GM21526 (cell line): ENCODE data around the gene MALAT1.

Experiments used
- ATAC-seq: cut with Tn5 transposase; IDR thresholded peaks from one replicate; pipeline ENCODE4 v1.9.1; 2021; ENCODE audit warnings: moderate library complexity; ENCODE audit not compliant: unreplicated experiment, low FRiP score

The MALAT1 gene

DNA sequence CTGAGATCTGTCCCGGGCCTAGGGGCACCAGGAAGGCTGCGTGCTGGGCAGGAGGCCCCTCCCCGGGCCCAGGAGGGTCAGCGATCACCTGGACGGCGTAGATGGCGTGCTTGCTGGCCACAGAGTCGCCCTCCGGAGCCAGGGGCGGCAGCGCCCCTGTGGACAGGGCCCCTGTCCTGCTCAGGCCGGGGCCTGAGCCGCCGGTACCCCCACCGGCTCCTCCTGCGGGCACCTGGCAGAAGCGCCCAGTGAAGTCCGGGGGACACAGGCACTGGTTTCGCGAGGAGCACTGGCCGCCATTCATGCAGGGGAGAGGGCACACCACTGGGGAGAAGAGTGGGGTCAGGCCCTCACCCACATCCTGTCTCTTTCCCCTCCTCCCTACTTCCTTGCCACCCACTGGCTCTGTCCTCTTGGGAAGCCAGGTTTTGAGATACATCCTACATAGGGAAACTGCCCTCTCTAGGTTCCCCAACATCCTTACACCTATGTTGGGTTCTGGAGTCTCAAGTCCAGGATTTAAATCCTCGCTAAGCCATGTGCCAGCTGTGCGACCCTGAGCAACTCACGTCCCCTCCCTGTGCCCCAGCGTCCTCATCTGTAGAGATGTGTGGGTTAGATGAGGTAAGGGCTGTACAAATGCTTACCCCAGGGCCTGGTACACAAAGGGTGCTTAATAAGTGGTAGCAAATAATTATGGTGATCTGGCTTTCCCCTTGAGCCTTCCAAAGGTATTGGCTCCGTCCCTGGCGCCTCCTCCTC is 55.4 kb downstream of the MALAT1 start:
- ATAC-seq: no peak

- no peak for ATAC-seq
These were observed 56.1 kb downstream of the MALAT1 start for GRCh38 chr11:65554842-65555430.

GRCh38 chr11:65555693-65556231 is 56.9 kb downstream of the MALAT1 start:
- ATAC-seq: no peak
